Rectal smooth muscle tissue (tissue), 1 donor: ENCODE results near the gene ISOC2.
A peak's percentile ranks its signal among the peaks of the same experiment; 100 is the strongest.
"Not testable (repeated sequence)": the region's sequence is repeated elsewhere in the genome, so short reads cannot be mapped to it uniquely, and the experiment has no call there.

Source experiments
- H3K27ac ChIP-seq: one replicate; pipeline ENCODE4 v1.7.0; 2013; ENCODE audit warnings: low read depth, low read length, inconsistent platforms
- H3K27me3 ChIP-seq: one replicate; pipeline ENCODE4 v1.7.0; 2013; ENCODE audit warnings: low read length; ENCODE audit not compliant: control insufficient read depth, insufficient read depth
- H3K36me3 ChIP-seq: one replicate; pipeline ENCODE4 v1.7.0; 2013; ENCODE audit warnings: low read length; ENCODE audit not compliant: control insufficient read depth, insufficient read depth
- H3K4me1 ChIP-seq: one replicate; pipeline ENCODE4 v1.7.0; 2013; ENCODE audit warnings: low read length; ENCODE audit not compliant: control insufficient read depth, insufficient read depth
- H3K4me3 ChIP-seq: one replicate; pipeline ENCODE4 v1.7.0; 2013; ENCODE audit warnings: low read length
- H3K9ac ChIP-seq: one replicate; pipeline ENCODE4 v1.7.0; 2013; ENCODE audit warnings: low read length

The ISOC2 gene

GRCh38 chr19:55461259-55461973, at the start of gene ISOC2:
Gene ISOC2 (minus strand): TSS chr19:55461642. CDS start chr19:55456486, 5,156 bp downstream.
- H3K27me3 ChIP-seq, result no peaks in the 10 kb centered on the region
- peaks cover under 1% of the 10 kb centered on the region for H3K36me3 ChIP-seq
- H3K9ac ChIP-seq, result peak within 1 kb of the TSS; percentile 91
- peak within 1 kb of the TSS; percentile 99 for H3K27ac ChIP-seq
- H3K4me1 ChIP-seq, result peaks cover 9% of the 10 kb centered on the region
- H3K4me3 ChIP-seq, result peak within 1 kb of the TSS; percentile 98

GRCh38 chr19:55508120-55508519, 46.7 kb upstream of the ISOC2 start:
- H3K36me3 ChIP-seq, result peaks cover 4% of the 10 kb centered on the region
- no peak overlapping the region for H3K27ac ChIP-seq
- no peak overlapping the region for H3K4me3 ChIP-seq
- H3K9ac ChIP-seq, result no peak overlapping the region
- H3K27me3 ChIP-seq, result no peaks in the 10 kb centered on the region
- peaks cover 2% of the 10 kb centered on the region for H3K4me1 ChIP-seq

- no peak overlapping the region for H3K4me3 ChIP-seq
- no peak overlapping the region for H3K9ac ChIP-seq
- H3K27me3 ChIP-seq, result no peaks in the 10 kb centered on the region
- H3K36me3 ChIP-seq, result peaks cover 4% of the 10 kb centered on the region
- peaks cover 2% of the 10 kb centered on the region for H3K4me1 ChIP-seq
- no peak overlapping the region for H3K27ac ChIP-seq
Observed at GRCh38 chr19:55504981-55505380, 43.5 kb upstream of the ISOC2 start.

- Histone ChIP-seq H3K36me3 (peaks cover 3% of the 10 kb centered on the region), H3K4me3 (peak overlapping the region; percentile 73), H3K4me1 (peaks cover 2% of the 10 kb centered on the region), H3K27ac (peak overlapping the region; percentile 27), H3K27me3 (no peaks in the 10 kb centered on the region), H3K9ac (no peak overlapping the region)
Observed at GRCh38 chr19:55504252-55504603, 42.8 kb upstream of the ISOC2 start.

- peak overlapping the region; percentile 27 for H3K27ac ChIP-seq
- no peak overlapping the region for H3K9ac ChIP-seq
- peak overlapping the region; percentile 73 for H3K4me3 ChIP-seq
- H3K4me1 ChIP-seq, result peaks cover 2% of the 10 kb centered on the region
- H3K27me3 ChIP-seq, result no peaks in the 10 kb centered on the region
- no peaks in the 10 kb centered on the region for H3K36me3 ChIP-seq
Observed at GRCh38 chr19:55503502-55504251, 42.2 kb upstream of the ISOC2 start.

- Histone ChIP-seq H3K9ac (no peak overlapping the region), H3K27me3 (no peaks in the 10 kb centered on the region), H3K36me3 (no peaks in the 10 kb centered on the region), H3K4me3 (no peak overlapping the region), H3K27ac (no peak overlapping the region), H3K4me1 (peaks cover 2% of the 10 kb centered on the region)
Observed at GRCh38 chr19:55503157-55503501, 41.7 kb upstream of the ISOC2 start.

- Histone ChIP-seq H3K27ac (no peak overlapping the region), H3K4me1 (peaks cover 2% of the 10 kb centered on the region), H3K4me3 (no peak overlapping the region), H3K27me3 (no peaks in the 10 kb centered on the region), H3K36me3 (no peaks in the 10 kb centered on the region), H3K9ac (no peak overlapping the region)
Observed at GRCh38 chr19:55502197-55502952, 40.9 kb upstream of the ISOC2 start.

GRCh38 chr19:55500368-55500952, 39.0 kb upstream of the ISOC2 start:
- H3K27ac ChIP-seq, result no peak overlapping the region
- H3K36me3 ChIP-seq, result no peaks in the 10 kb centered on the region
- peaks cover 2% of the 10 kb centered on the region for H3K4me1 ChIP-seq
- no peak overlapping the region for H3K9ac ChIP-seq
- no peaks in the 10 kb centered on the region for H3K27me3 ChIP-seq
- H3K4me3 ChIP-seq, result no peak overlapping the region

- Histone ChIP-seq H3K9ac (no peak overlapping the region), H3K36me3 (no peaks in the 10 kb centered on the region), H3K27me3 (no peaks in the 10 kb centered on the region), H3K4me1 (peaks cover 6% of the 10 kb centered on the region), H3K27ac (no peak overlapping the region), H3K4me3 (no peak overlapping the region)
Observed at GRCh38 chr19:55498246-55498840, 36.9 kb upstream of the ISOC2 start.

- Histone ChIP-seq H3K36me3 (no peaks in the 10 kb centered on the region), H3K27ac (no peak overlapping the region), H3K4me1 (peaks cover 6% of the 10 kb centered on the region), H3K4me3 (no peak overlapping the region), H3K9ac (no peak overlapping the region), H3K27me3 (no peaks in the 10 kb centered on the region)
Observed at GRCh38 chr19:55497763-55498162, 36.3 kb upstream of the ISOC2 start.

- not testable (repeated sequence) for H3K9ac ChIP-seq, H3K36me3 ChIP-seq, H3K4me3 ChIP-seq, H3K27me3 ChIP-seq, H3K27ac ChIP-seq
- H3K4me1 ChIP-seq, result peaks cover 14% of the 10 kb centered on the region
Observed at GRCh38 chr19:55496820-55497219, 35.4 kb upstream of the ISOC2 start.
